K562 (cell line): ENCODE data around the gene DDRGK1. TPM values are rescaled to one million over a fixed set of nuclear protein-coding genes. Genes with fewer than 3 reads are reported as not detected.

ENCODE experiments used
- BDP1 ChIP-seq: IDR thresholded peaks from 3 replicates; pipeline ENCODE4 v1.6.1; 2011; ENCODE audit not compliant: insufficient read length, insufficient read depth
- CEBPZ ChIP-seq: fragments of 150-350 bp; IDR thresholded peaks from 2 replicates; pipeline ENCODE4 v1.6.1; 2014; ENCODE audit warnings: low read depth, mild to moderate bottlenecking, low read length, borderline replicate concordance
- DDX20 ChIP-seq: fragments of 450-650 bp; IDR thresholded peaks from 2 replicates; pipeline ENCODE4 v1.6.1; 2016; ENCODE audit warnings: missing genetic modification characterization, low read depth, mild to moderate bottlenecking, missing compliant biosample characterization, moderate library complexity
- ZNF592 ChIP-seq: fragments of 450-650 bp; IDR thresholded peaks from 2 replicates; pipeline ENCODE4 v1.6.1; 2017; ENCODE audit warnings: antibody characterized with exemption, mild to moderate bottlenecking
- polyA plus RNA-seq, 8 experiments: library from polyadenylated mRNA; depleted of rRNA in 4 of 8; stranded (reverse) in 5 of 8; unstranded in 3 of 8; fragments of >200 nt; fragmentation: Nextera tagmentation in 2 of 8; fragmentation: Illumina TruSeq in 1 of 8; extraction: Ambion mirVana in 2 of 8; extraction: Trizol in 1 of 8; gene quantifications; 2 replicates each; pipeline versions ENCODE4 v1.2.1 to v1.2.3, GENCODE V29; 2011 to 2014; ENCODE audit warnings: inconsistent platforms in 1 of 8, missing spikeins in 1 of 8
- total RNA-seq, 7 experiments: library from RNA; depleted of rRNA in 6 of 7; stranded (reverse); fragments of >200 nt in 6 of 7; fragmentation: Illumina TruSeq in 2 of 7; extraction: Trizol in 2 of 7; gene quantifications; 2 replicates each; pipeline versions ENCODE4 v1.2.1 to v1.2.3, GENCODE V29; 2011 to 2021; ENCODE audit warnings: low replicate concordance in 1 of 7

The DDRGK1 gene
- total and polyA plus RNA-seq, 9 of the 15 experiments (the other 6 are each of a cell fraction or from before 2014, with no cell fraction given) = 2.3 to 54.4 (median 29.1) TPM

DNA sequence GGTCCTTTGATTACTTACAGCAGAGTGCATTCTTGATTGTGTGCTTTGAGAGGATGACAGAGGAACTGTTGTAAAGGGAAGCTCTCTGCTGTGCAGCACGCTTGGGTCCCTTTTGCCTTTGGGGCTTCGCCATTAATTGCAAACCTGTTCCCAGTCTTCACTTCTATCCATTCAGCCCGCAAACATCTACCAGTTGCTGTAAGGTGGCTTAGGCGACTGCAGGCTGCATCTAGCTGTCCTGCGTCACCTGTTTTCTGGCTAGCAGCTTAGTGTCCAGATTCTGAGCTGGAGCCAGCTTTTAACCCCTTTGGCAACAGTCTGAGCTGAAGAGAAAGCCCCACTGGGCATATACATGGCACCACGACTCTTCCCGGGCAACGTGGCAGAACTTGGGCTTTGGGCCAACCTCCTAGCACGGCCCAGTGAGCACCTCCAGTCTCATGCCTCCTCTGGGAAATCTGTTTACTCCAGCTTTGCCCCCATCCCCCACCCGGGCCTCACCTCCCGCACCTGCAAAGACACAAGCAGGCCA, 42.3 kb downstream of the DDRGK1 start (continued):
- no peak for TF ChIP-seq ZNF592
- TF ChIP-seq CEBPZ = no peak
- no peak for TF ChIP-seq BDP1
- TF ChIP-seq DDX20 (tag) = no peak
